NCI-H2081 treated with DMSO at 0.1 percent for 48 hours (cell line): ENCODE measurements around the gene WDR4.
"Not testable (repeated sequence)": the region's sequence is repeated elsewhere in the genome, so short reads cannot be mapped to it uniquely, and the experiment has no call there.

Source experiments
- DNase-seq: peaks from one replicate; lab custom pipeline; 2025; lab: John Stamatoyannopoulos, UW

WDR4 gene

DNA sequence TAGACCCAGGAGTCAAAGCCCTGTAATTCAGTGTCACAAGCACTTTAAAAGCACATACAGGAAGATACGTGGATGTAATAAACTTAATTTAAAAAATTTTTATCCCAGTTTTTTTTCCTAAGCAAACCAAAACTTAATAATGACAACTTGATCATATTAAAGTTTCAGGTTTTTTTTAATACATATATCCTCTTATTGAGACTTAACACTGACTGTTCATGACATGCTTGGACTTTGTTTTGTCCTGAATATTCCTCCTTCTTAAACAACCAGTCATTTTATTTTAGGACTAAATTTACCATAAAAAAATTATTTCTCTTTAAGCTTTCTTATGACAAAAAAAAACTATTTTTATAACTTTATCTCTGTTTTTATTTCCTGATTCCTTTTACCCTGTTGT is 64.1 kb downstream of the WDR4 start:
- no peak for DNase-seq

- not testable (repeated sequence) for DNase-seq
Observed at GRCh38 chr21:42812528-42813241, 66.7 kb downstream of the WDR4 start.

DNA sequence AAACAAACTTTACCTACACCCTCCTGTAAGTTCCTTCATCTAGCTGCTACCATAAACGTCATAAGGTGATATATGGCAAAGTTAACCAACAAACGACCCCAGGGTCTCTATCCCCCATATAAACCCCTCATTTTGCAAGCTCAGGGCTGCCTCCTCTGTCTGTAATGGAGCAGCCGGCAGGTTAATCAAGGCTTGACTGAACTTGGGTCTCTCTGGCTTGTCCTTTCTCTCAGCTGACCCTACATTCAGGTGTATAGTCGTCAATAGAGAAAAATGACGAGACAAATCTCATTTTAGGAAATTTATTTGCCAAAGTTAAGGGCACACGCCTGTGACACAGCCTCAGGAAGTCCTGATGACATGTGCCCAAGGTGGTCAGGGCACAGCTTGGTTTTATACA is 67.4 kb downstream of the WDR4 start:
- no peak for DNase-seq

GRCh38 chr21:42809577-42810475 is 69.5 kb downstream of the WDR4 start:
- no peak for DNase-seq

DNA sequence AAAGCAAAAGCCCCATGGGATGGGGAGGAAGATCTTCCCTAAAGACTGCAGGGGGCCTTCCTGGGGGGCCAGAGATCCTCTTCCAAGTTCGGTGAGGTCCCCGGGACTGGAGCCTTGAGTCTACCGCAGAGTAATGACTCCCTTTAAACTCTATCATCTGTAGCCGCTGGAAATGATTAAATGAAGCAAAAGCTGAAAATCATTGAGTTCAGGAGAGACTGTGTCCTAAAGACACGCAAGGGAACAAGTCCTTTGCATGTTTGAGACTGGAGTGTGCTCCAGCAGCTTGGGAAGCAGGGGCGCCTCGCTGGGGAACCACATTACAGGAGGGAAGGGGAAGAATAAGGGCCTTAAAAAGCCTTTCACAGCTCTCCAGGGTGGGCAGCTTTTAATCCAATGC is 70.2 kb downstream of the WDR4 start:
- DNase-seq, result no peak

GRCh38 chr21:42807938-42808613 is 71.3 kb downstream of the WDR4 start:
- no peak for DNase-seq

DNA sequence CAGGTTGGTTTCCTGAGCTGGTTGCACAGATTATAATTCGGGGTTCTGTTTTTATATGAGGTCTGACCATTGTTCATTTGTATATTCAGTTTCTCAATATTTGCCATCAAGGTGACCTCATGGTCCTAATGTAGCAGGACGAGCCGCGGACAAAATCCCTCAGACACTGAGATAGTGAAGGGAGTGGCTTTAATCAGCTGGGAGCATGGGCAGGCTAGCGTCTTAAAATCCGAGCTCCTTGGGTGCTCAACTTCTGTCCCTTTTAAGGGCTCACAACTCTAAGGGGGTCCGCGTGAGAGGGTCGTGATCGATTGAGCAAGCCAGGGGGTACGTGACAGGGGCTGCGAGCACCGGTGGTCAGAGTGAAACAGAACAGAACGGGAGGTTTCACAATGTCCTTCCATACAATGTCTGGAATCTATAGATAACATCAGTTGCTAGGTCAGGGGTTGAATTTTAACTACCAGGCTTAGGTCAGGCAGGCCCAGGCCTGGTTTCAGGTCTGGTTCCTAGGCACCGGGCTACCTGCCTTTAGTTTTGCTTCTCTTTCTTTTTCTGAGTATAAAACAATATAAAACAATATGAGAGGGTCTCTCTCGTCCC is 71.9 kb downstream of the WDR4 start:
- DNase-seq, result not testable (repeated sequence)

GRCh38 chr21:42806509-42807140 is 72.7 kb downstream of the WDR4 start:
- no peak for DNase-seq

DNA sequence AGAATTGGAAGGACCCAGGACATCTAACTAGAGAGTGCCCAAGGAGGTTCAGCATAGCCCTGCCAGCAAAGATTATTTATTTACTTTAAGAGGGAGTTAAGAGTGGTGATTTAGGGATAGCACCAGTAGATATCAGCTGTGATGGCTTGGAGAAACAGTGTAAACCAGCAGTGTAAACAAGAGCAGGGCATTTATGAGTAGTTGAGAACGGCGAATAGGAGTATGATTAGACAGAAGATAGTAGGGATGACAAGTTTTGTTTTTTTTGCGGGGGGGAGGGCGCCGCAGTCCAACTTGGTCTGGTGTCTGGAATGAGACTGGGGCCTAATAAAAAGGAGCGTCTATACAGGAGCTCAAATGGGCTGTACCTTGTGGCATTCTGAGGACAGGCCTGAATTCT is 77.7 kb downstream of the WDR4 start:
- DNase-seq, result not testable (repeated sequence)

DNA sequence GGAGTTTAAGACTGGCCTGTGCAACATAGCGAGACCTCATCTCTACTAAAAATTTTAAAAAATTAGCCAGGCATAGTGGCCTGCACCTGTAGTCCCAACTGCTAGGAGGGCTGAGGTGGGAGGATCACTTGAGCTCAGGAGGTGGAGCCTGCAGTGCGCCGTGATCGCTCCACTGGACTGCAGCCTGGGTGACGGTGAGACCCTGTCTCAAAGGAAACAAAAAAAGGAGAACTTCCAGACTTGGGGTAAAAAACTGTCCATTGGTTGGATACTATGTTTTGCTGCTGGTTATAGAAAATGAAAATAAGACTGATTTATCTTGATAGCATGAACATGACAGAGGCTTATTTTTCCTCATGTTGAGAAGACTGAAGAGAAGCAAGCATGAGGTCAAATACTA is 79.4 kb downstream of the WDR4 start:
- no peak for DNase-seq

GRCh38 chr21:42799516-42799915 is 79.8 kb downstream of the WDR4 start:
- DNase-seq, result no peak
